SK-N-SH (cell line): ENCODE results near the gene SERPINE1. TPM values are rescaled to one million over a fixed set of nuclear protein-coding genes. Genes with fewer than 3 reads are reported as not detected.

Experiments used
- CTCF ChIA-PET: fragments of 300-600, 350-600 bp; formaldehyde crosslinking; extraction: SDS; loops from one replicate; lab custom pipeline; 2021; lab: Yijun Ruan, JAX
- POLR2A ChIA-PET: fragments of 350-600 bp; sonication (Branson Sonifier 250); formaldehyde crosslinking; extraction: SDS; loops from one replicate; lab custom pipeline; 2020; ENCODE audit warnings: antibody characterized with exemption, inconsistent platforms; lab: Yijun Ruan, JAX
- DNase-seq: peaks from one replicate; pipeline ENCODE4 v3.0.0; 2012
- H2AFZ ChIP-seq: fragments of 200-600 bp; sonication (generic); 2 replicates; pipeline ENCODE4 v1.8.1; 2016; ENCODE audit warnings: antibody characterized with exemption, mild to moderate bottlenecking, low read depth
- H3F3A ChIP-seq: fragments of 200-600 bp; sonication (generic); replicated peaks from 2 replicates; pipeline ENCODE3; 2016; ENCODE audit warnings: antibody characterized with exemption, mild to moderate bottlenecking; ENCODE audit not compliant: insufficient read depth
- H3K27ac ChIP-seq, 2 experiments: fragments of 200-500 bp in 1 of 2; fragments of 200-600 bp in 1 of 2; sonication (Bioruptor generic) in 1 of 2; sonication (generic), shearing (Covaris generic) in 1 of 2; 2 replicates each; pipeline versions ENCODE4 v1.5.1 to v1.6.1; 2014 to 2016; ENCODE audit warnings: low read depth in 2 of 2, inconsistent platforms in 1 of 2, low read length in 1 of 2, mild to moderate bottlenecking in 1 of 2, mixed read lengths in 1 of 2
- H3K27me3 ChIP-seq: fragments of 200-600 bp; sonication (generic), shearing (Covaris generic); 2 replicates; pipeline ENCODE4 v1.6.1; 2016; ENCODE audit warnings: mixed run types; ENCODE audit not compliant: insufficient read depth
- H3K36me3 ChIP-seq, 2 experiments: fragments of 200-500 bp in 1 of 2; fragments of 200-600 bp in 1 of 2; sonication (Bioruptor generic) in 1 of 2; sonication (generic) in 1 of 2; replicated peaks in 1 of 2; 2 replicates each; pipeline versions ENCODE3 to v1.5.1; 2014 to 2016; ENCODE audit warnings: low read length in 1 of 2, mild to moderate bottlenecking in 1 of 2; ENCODE audit not compliant: insufficient read depth in 2 of 2, control insufficient read depth in 1 of 2
- H3K4me1 ChIP-seq, 2 experiments: fragments of 200-500 bp in 1 of 2; fragments of 200-600 bp in 1 of 2; sonication (Bioruptor generic) in 1 of 2; sonication (generic), shearing (Covaris generic) in 1 of 2; 2 replicates each; pipeline versions ENCODE4 v1.5.1 to v1.6.1; 2014 to 2016; ENCODE audit warnings: low read depth in 1 of 2, low read length in 1 of 2, mixed run types in 1 of 2; ENCODE audit not compliant: insufficient read depth in 2 of 2, control insufficient read depth in 1 of 2
- H3K4me2 ChIP-seq: fragments of 200-600 bp; sonication (generic), shearing (Covaris generic); 2 replicates; pipeline ENCODE4 v1.6.1; 2017; ENCODE audit warnings: mixed run types
- H3K4me3 ChIP-seq, 2 experiments: fragments of 200-500 bp in 1 of 2; fragments of 200-600 bp in 1 of 2; sonication (Bioruptor generic) in 1 of 2; sonication (generic), shearing (Covaris generic) in 1 of 2; 2 replicates each; pipeline versions ENCODE4 v1.5.1 to v1.8.1; 2014 to 2016; ENCODE audit warnings: low read depth in 2 of 2, inconsistent platforms in 1 of 2, low read length in 1 of 2, mild to moderate bottlenecking in 1 of 2, mixed read lengths in 1 of 2, moderate library complexity in 1 of 2
- H3K79me2 ChIP-seq: fragments of 200-600 bp; sonication (generic); 2 replicates; pipeline ENCODE4 v1.8.1; 2017; ENCODE audit warnings: mild to moderate bottlenecking; ENCODE audit not compliant: insufficient read depth
- H3K9ac ChIP-seq: fragments of 200-600 bp; sonication (generic); 2 replicates; pipeline ENCODE4 v1.6.1; 2017; ENCODE audit warnings: mixed run types
- H3K9me2 ChIP-seq: fragments of 200-600 bp; sonication (generic); 2 replicates; pipeline ENCODE4 v1.6.1; 2017; ENCODE audit warnings: mixed run types
- H3K9me3 ChIP-seq: fragments of 200-600 bp; sonication (generic); 2 replicates; pipeline ENCODE4 v1.6.1; 2017; ENCODE audit warnings: mixed run types, mild to moderate bottlenecking, moderate library complexity
- H4K20me1 ChIP-seq: fragments of 200-600 bp; sonication (generic); 2 replicates; pipeline ENCODE4 v1.6.1; 2017; ENCODE audit warnings: mild to moderate bottlenecking, mixed run types; ENCODE audit not compliant: insufficient read depth
- CTCF ChIP-seq: fragments of 200-600 bp; sonication (generic); IDR thresholded peaks from 2 replicates; pipeline ENCODE4 v1.6.1; 2017; ENCODE audit warnings: antibody characterized with exemption, mild to moderate bottlenecking, moderate library complexity
- ELF1 ChIP-seq: IDR thresholded peaks from 2 replicates; pipeline ENCODE4 v1.4.0; 2012
- EP300 ChIP-seq, 2 experiments: IDR thresholded peaks; 2 replicates each; pipeline versions ENCODE4 v1.4.0 to v1.6.1; 2012; ENCODE audit warnings: borderline replicate concordance in 1 of 2, low read depth in 1 of 2, low read length in 1 of 2
- GABPA ChIP-seq: IDR thresholded peaks from 2 replicates; pipeline ENCODE4 v1.4.0; 2012; ENCODE audit warnings: low read depth, mild to moderate bottlenecking
- JUND ChIP-seq: IDR thresholded peaks from 2 replicates; pipeline ENCODE4 v1.4.0; 2012
- NRF1 ChIP-seq: IDR thresholded peaks from 2 replicates; pipeline ENCODE4 v1.6.1; 2012; ENCODE audit warnings: low read depth, mild to moderate bottlenecking, low read length
- SMC3 ChIP-seq: IDR thresholded peaks from 2 replicates; pipeline ENCODE4 v1.6.1; 2012; ENCODE audit warnings: low read depth, low read length, improper control_type of control experiment
- TCF12 ChIP-seq: IDR thresholded peaks from 2 replicates; pipeline ENCODE4 v1.4.0; 2012
- TEAD4 ChIP-seq: IDR thresholded peaks from 2 replicates; pipeline ENCODE4 v1.4.0; 2012; ENCODE audit warnings: mild to moderate bottlenecking, borderline replicate concordance; ENCODE audit not compliant: insufficient read depth
- YY1 ChIP-seq: IDR thresholded peaks from 2 replicates; pipeline ENCODE4 v1.4.0; 2012; ENCODE audit warnings: low read depth, mild to moderate bottlenecking
- WGBS: methylation state at CpG from one replicate; pipeline ENCODE4 v1.1.6; 2017; ENCODE audit warnings: low lambda C conversion rate; 5-methylcytosine and 5-hydroxymethylcytosine counted together
- polyA plus RNA-seq, 3 experiments: library from polyadenylated mRNA; depleted of rRNA; stranded (reverse); fragments of >200 nt; gene quantifications; 2 replicates each; pipeline ENCODE4 v1.2.3, GENCODE V29; 2012
- TF ChIP-seq, protein P1 (sequence below): fragments of 150-350 bp; IDR thresholded peaks from 2 replicates; pipeline ENCODE4 v1.6.1; 2016; ENCODE audit warnings: mild to moderate bottlenecking, low read depth, low read length
- TF ChIP-seq, protein P2 (sequence below): IDR thresholded peaks from 2 replicates; pipeline ENCODE4 v1.4.0; 2012; ENCODE audit warnings: low read depth, borderline replicate concordance
- TF ChIP-seq, protein P3 (sequence below): IDR thresholded peaks from 2 replicates; pipeline ENCODE4; 2012
- TF ChIP-seq, protein P4 (sequence below): IDR thresholded peaks from 2 replicates; pipeline ENCODE4 v1.4.0; 2012; ENCODE audit warnings: low read depth

SERPINE1 gene
- polyA plus RNA-seq, 1 of the 3 experiments (the other 2 are of a cell fraction) = 4,174 TPM

DNA sequence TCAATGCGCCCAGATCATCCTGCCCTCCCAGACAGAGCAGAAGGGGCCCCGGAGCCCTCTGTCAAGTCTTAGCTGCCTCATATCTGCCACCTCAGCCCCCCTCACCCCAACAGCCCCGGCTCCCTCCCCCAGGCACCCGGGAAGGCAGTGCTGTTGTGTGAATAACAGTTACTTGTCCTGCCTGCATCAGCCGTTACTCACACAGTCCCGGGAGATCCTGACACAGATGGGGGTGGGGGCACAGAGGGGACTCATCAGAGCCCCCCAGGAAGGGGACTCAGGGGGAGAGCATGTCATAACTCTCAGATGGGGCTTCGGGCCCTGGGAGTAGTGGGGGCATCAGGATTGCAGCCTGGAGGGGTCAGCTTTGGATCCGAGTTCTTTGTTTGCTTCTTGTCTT lies 12.4 kb upstream of the SERPINE1 start (continued):
- TF ChIP-seq, protein P1, sequence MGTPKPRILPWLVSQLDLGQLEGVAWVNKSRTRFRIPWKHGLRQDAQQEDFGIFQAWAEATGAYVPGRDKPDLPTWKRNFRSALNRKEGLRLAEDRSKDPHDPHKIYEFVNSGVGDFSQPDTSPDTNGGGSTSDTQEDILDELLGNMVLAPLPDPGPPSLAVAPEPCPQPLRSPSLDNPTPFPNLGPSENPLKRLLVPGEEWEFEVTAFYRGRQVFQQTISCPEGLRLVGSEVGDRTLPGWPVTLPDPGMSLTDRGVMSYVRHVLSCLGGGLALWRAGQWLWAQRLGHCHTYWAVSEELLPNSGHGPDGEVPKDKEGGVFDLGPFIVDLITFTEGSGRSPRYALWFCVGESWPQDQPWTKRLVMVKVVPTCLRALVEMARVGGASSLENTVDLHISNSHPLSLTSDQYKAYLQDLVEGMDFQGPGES = no peak
- TF ChIP-seq NRF1 (no peak), TEAD4 (peak; percentile 50; the same call in 1 of the 2 replicates)
- TF ChIP-seq, protein P2, sequence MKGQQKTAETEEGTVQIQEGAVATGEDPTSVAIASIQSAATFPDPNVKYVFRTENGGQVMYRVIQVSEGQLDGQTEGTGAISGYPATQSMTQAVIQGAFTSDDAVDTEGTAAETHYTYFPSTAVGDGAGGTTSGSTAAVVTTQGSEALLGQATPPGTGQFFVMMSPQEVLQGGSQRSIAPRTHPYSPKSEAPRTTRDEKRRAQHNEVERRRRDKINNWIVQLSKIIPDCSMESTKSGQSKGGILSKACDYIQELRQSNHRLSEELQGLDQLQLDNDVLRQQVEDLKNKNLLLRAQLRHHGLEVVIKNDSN = no peak
- TF ChIP-seq, protein P3, sequence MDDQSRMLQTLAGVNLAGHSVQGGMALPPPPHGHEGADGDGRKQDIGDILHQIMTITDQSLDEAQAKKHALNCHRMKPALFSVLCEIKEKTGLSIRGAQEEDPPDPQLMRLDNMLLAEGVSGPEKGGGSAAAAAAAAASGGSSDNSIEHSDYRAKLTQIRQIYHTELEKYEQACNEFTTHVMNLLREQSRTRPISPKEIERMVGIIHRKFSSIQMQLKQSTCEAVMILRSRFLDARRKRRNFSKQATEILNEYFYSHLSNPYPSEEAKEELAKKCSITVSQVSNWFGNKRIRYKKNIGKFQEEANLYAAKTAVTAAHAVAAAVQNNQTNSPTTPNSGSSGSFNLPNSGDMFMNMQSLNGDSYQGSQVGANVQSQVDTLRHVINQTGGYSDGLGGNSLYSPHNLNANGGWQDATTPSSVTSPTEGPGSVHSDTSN = peak; percentile 40; the same call in 1 of the 2 replicates
- TF ChIP-seq, all 33 proteins: peak for 9

DNA sequence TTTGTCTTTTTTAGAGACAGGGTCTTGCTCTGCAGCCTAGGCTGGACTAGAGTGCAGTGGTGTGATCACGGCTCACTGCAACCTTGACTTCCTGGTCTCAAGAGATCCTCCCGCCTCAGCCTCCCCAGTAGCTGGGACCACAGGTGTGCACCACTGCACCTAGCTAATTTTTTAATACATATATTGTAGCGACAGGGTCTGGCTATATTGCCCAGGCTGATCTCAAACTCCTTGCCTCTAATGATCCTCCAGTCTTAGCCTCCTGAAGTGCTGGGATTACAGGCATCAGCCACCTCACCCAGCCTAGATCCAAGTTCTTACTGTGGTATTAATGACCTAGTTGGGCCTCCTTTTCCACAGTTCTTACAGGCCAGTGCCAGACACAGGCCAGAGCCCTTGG lies 11.7 kb upstream of the SERPINE1 start:
- peak overlapping the region; percentile 8; the same call in 1 of the 2 replicates for H3K9ac ChIP-seq
- CTCF ChIA-PET = interaction anchor here (0.8 to 2.4 kb wide), 2 partner anchors 20 to 23 kb away, joined by 3 to 11 read pairs; no protein-coding TSS in a partner anchor

More for the DNA sequence above, 11.7 kb upstream of the SERPINE1 start:
- H3K36me3 ChIP-seq = no peaks in the 10 kb centered on the region
- H3K9me3 ChIP-seq = no peaks in the 10 kb centered on the region
- 93% methylated on average over 3 of the region's 3 CpGs for WGBS
- no peaks in the 10 kb centered on the region for H4K20me1 ChIP-seq
- H3K4me3 ChIP-seq = no peak overlapping the region
- no peaks in the 10 kb centered on the region for H3K27me3 ChIP-seq
- no peak for DNase-seq
- H3K79me2 ChIP-seq = peaks cover 23% of the 10 kb centered on the region; the same call in 1 of the 2 replicates
- no peak overlapping the region for H3K4me2 ChIP-seq
- no peak for TF ChIP-seq EP300 (IDR thresholded peaks at IDR 0.05; ENCODE audit: borderline replicate concordance in 1 of 2, low read depth in 1 of 2, low read length in 1 of 2)
- TF ChIP-seq YY1 = no peak
- no peak for TF ChIP-seq CTCF
- TF ChIP-seq NRF1 = no peak
- TF ChIP-seq SMC3 = no peak
- TF ChIP-seq ELF1 = no peak
- no peak for TF ChIP-seq GABPA
- TF ChIP-seq TCF12 = no peak
- no peak for TF ChIP-seq JUND
- TF ChIP-seq, protein P4, sequence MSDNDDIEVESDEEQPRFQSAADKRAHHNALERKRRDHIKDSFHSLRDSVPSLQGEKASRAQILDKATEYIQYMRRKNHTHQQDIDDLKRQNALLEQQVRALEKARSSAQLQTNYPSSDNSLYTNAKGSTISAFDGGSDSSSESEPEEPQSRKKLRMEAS = no peak
- no peak overlapping the region for H2AFZ ChIP-seq
- H3K9me2 ChIP-seq = no peaks in the 10 kb centered on the region
- POLR2A ChIA-PET = no interaction called here
- peaks cover 52% of the 10 kb centered on the region for H3F3A ChIP-seq
- H3K4me1 ChIP-seq = peaks cover 7 to 43% of the 10 kb centered on the region in 2 experiments; a peak in 3 of 4 replicates
- H3K27ac ChIP-seq = peak overlapping the region in 1 of 2 experiments; percentile 98; a peak in 2 of 4 replicates
